Transverse colon (tissue), 4 donors: ENCODE measurements around the gene SLC43A1. TPM values are rescaled to one million over a fixed set of nuclear protein-coding genes. Genes with fewer than 3 reads are reported as not detected.

Source experiments
- DNase-seq: peaks from one replicate; pipeline ENCODE4 v3.0.0-alpha.2; 2019
- H3K27ac ChIP-seq, 4 donors: fragments of 200-600 bp; sonication (generic); 2 replicates each; pipeline ENCODE4 v1.5.1; 2016 to 2018; ENCODE audit warnings: inconsistent platforms in 4 of 4
- H3K27me3 ChIP-seq: fragments of 200-600 bp; sonication (generic); 2 replicates; pipeline ENCODE4 v1.5.1; 2017; ENCODE audit warnings: inconsistent platforms
- H3K36me3 ChIP-seq, 4 donors: fragments of 200-600 bp; sonication (generic); 2 replicates each; pipeline ENCODE4 v1.5.1; 2017 to 2019; ENCODE audit warnings: inconsistent platforms in 4 of 4
- H3K4me1 ChIP-seq, 4 donors: fragments of 200-600 bp; sonication (generic); 2 replicates each; pipeline ENCODE4 v1.5.1; 2017 to 2020; ENCODE audit warnings: inconsistent platforms in 4 of 4
- H3K4me3 ChIP-seq, 4 donors: fragments of 200-600 bp; sonication (generic); 1 replicate in 1 of 4; 2 replicates in 3 of 4; pipeline versions ENCODE4 v1.5.1 to v1.6.1; 2017 to 2019; ENCODE audit warnings: inconsistent platforms in 4 of 4
- H3K9me3 ChIP-seq, 2 donors: fragments of 200-600 bp; sonication (generic); 2 replicates each; pipeline ENCODE4 v1.5.1; 2017 to 2019; ENCODE audit warnings: inconsistent platforms in 2 of 2
- CTCF ChIP-seq, 5 experiments: fragments of 200-600 bp in 3 of 5; fragments of 450-650 bp in 2 of 5; sonication (generic) in 3 of 5; IDR thresholded peaks; 1 replicate in 2 of 5; 2 replicates in 3 of 5; pipeline ENCODE4 v1.5.1; 2016 to 2017; ENCODE audit warnings: antibody characterized with exemption in 5 of 5, inconsistent platforms in 3 of 5, mild to moderate bottlenecking in 2 of 5, moderate library complexity in 1 of 5
- EP300 ChIP-seq: sonication (generic); formaldehyde crosslinking; IDR thresholded peaks from one replicate; pipeline ENCODE4 v1.6.1; 2017; ENCODE audit warnings: antibody characterized with exemption, low read depth
- POLR2A ChIP-seq: fragments of 450-650 bp; IDR thresholded peaks from one replicate; pipeline ENCODE4 v1.6.1; 2016; ENCODE audit warnings: antibody characterized with exemption, mild to moderate bottlenecking, moderate library complexity
- POLR2AphosphoS5 ChIP-seq, 3 donors: sonication (generic); formaldehyde crosslinking; IDR thresholded peaks; one replicate each; pipeline ENCODE4 v1.6.1; 2016; ENCODE audit warnings: antibody characterized with exemption in 3 of 3
- WGBS, 2 donors: methylation state at CpG; one replicate each; pipeline ENCODE4 v1.1.5; 2018; ENCODE audit warnings: low coverage in 1 of 2; 5-methylcytosine and 5-hydroxymethylcytosine counted together
- in situ Hi-C, 4 donors: fragments of 200-750 bp; cut with MboI; loops; one replicate each; pipeline versions ENCODE4 v1.15.0 to v1.15.1; 2017; ENCODE audit warnings: low sequenced_read_pairs in 3 of 4, low pct_ligation_motif_present in 1 of 4, low pct_unique_long_range_greater_than_20kb in 1 of 4
- intact Hi-C: fragments of 100-400 bp; cut with DNase I; formaldehyde crosslinking; loops from one replicate; pipeline ENCODE4 v1.15.1; 2023; ENCODE audit warnings: low total_unique reads
- total RNA-seq, 4 donors: library from RNA; depleted of rRNA; stranded (reverse); fragments of >200 nt; gene quantifications; one replicate each; pipeline ENCODE4 v1.1.0, GENCODE V29; 2016

Gene SLC43A1
- total RNA-seq, 4 donors from 2014 or later: 7.5 to 30.4 (median 15.2) TPM

GRCh38 chr11:57499413-57499982 is 16.0 kb downstream of the SLC43A1 start:
- H3K27ac ChIP-seq: peak overlapping the region; percentile 63 to 85 (median 73)
- H3K4me3 ChIP-seq: peak overlapping the region in 3 of 4 donors; percentile 6 to 41 (median 8)
- H3K27me3 ChIP-seq: no peaks in the 10 kb centered on the region
- no peaks in the 10 kb centered on the region for H3K36me3 ChIP-seq
- intact Hi-C loops (no loop called here), in situ Hi-C loops (loop anchor here in 2 of 4 donors (25.0 kb wide), 1 partner anchor 162 kb away; the partner anchor contains the start of genes P2RX3 (in 2 of the 2) and SSRP1 (in 2 of the 2))
- peak; percentile 26 for TF ChIP-seq POLR2A
- peak in 2 of 3 donors; percentile 43 to 51 for TF ChIP-seq POLR2AphosphoS5 (IDR thresholded peaks at IDR 0.05)
- TF ChIP-seq CTCF (IDR thresholded peaks at IDR 0.05): peak in 2 of 5 experiments; percentile 16 to 23
- no peak for TF ChIP-seq EP300
- 4 to 15% methylated on average over 3 to 28 of the region's 35 CpGs for WGBS, 2 donors
- H3K9me3 ChIP-seq: no peaks in the 10 kb centered on the region
- H3K4me1 ChIP-seq: peaks cover 6 to 17% (median 13%) of the 10 kb centered on the region in 4 donors
- DNase-seq: peak; percentile 95

GRCh38 chr11:57498540-57498939 is 17.0 kb downstream of the SLC43A1 start:
- in situ Hi-C loops: loop anchor here in 2 of 4 donors (25.0 kb wide), 1 partner anchor 161 kb away; the partner anchor contains the start of genes P2RX3 (in 2 of the 2) and SSRP1 (in 2 of the 2)
- H3K27me3 ChIP-seq: no peaks in the 10 kb centered on the region
- intact Hi-C loops: no loop called here
- H3K4me1 ChIP-seq: peaks cover 6 to 17% (median 13%) of the 10 kb centered on the region in 4 donors
- H3K36me3 ChIP-seq: no peaks in the 10 kb centered on the region
- no peaks in the 10 kb centered on the region for H3K9me3 ChIP-seq
- no peak overlapping the region for H3K4me3 ChIP-seq
- H3K27ac ChIP-seq: no peak overlapping the region
- no peak for TF ChIP-seq EP300
- no peak for TF ChIP-seq POLR2A
- TF ChIP-seq POLR2AphosphoS5 (IDR thresholded peaks at IDR 0.05): no peak
- TF ChIP-seq CTCF (IDR thresholded peaks at IDR 0.05): no peak
- no peak for DNase-seq
- whole genome bisulfite sequencing, 2 donors: 96% methylated on average over 6 of the region's 6 CpGs; no CpG with 5 or more reads in 1 of the 2 donors

- Histone ChIP-seq H3K4me3 (no peak overlapping the region), H3K9me3 (no peaks in the 10 kb centered on the region), H3K27me3 (no peaks in the 10 kb centered on the region), H3K4me1 (peaks cover 6 to 17% (median 13%) of the 10 kb centered on the region in 4 donors), H3K27ac (no peak overlapping the region), H3K36me3 (no peaks in the 10 kb centered on the region)
- WGBS, 2 donors: 92 to 93% methylated on average over 11 to 15 of the region's 15 CpGs
- no peak for DNase-seq
- in situ Hi-C loops (loop anchor here in 2 of 4 donors (25.0 kb wide), 1 partner anchor 160 kb away; the partner anchor contains the start of genes P2RX3 (in 2 of the 2) and SSRP1 (in 2 of the 2)), intact Hi-C loops (no loop called here)
- TF ChIP-seq POLR2A (no peak), EP300 (no peak), CTCF (IDR thresholded peaks at IDR 0.05) (no peak), POLR2AphosphoS5 (IDR thresholded peaks at IDR 0.05) (no peak)
These were observed 17.9 kb downstream of the SLC43A1 start for GRCh38 chr11:57497303-57498247.
